NCI-H460 (cell line): ENCODE data around the gene TRIM3. TPM values are rescaled to one million over a fixed set of nuclear protein-coding genes. Genes with fewer than 3 reads are reported as not detected.
"Not testable (repeated sequence)": the region's sequence is repeated elsewhere in the genome, so short reads cannot be mapped to it uniquely, and the experiment has no call there.

Experiments used
- DNase-seq: peaks from one replicate; pipeline ENCODE4 v3.0.0-alpha.2; 2016; ENCODE audit warnings: low read depth; ENCODE audit errors: extremely low read depth
- polyA plus RNA-seq: library from polyadenylated mRNA; depleted of rRNA; stranded (reverse); fragments of >200 nt; gene quantifications from 2 replicates; pipeline ENCODE4 v1.2.3, GENCODE V29; 2014; cell fraction: nucleus; rRNA removed
- total RNA-seq: library from RNA; depleted of rRNA; stranded (reverse); fragments of >200 nt; shearing (Covaris generic); gene quantifications from 2 replicates; pipeline ENCODE4 v1.2.3, GENCODE V29; 2014; rRNA removed

The TRIM3 gene
- 3.3 and 5.0 TPM in 2 replicates for total RNA-seq
- polyA plus RNA-seq = 23.1 and 34.3 TPM in 2 replicates

DNA sequence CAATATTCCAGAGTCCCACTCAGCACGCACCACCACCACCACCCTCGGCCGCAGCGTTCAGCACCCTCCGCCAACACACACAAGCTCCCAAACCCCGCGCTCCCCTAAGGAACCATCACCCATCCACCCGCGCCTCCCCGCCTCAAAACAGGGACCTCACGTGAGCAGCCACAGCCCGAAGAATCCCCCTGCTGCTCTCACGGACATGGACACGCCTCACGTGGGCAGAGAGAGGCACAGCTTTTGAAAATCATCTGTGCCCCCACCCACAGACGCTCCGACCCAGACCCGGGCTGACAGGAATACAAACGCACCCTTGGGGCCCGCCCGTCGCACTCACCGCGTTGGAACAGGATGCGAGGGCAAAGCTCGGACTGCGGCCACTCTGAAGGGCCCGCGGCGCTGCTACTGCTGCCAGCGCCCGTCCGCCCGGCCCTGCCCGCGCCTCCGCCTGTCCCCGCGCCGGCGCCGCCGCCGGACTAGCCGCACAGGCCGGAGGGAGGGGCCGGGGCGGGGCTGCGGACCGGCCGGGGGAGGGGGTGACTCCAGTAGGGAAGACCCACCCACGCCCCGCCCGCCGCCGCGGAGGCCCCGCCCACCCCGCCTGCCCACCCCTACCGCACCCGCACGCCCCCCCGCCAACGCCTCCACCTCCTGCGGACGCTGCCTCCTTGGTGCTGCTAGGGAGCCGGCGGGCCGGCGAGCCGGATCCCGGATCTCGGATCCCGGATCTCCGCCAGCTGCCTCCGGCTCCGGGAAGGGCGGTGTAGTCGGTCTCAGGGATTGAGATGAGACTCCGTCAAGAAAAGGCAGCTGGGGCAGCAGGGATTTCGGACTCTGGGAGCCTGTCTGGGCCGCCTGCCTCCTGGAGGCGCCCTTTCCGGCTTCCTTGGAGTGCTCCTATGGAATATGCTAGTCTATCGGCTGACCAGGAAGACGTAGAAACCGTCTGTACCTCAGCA, at the start of gene TRIM3:
TSS of gene TRIM3 (minus strand) at position 491 of the 962 bp plus-strand sequence. CDS start 8,246 bp downstream, outside the sequence.
- DNase-seq = peak; percentile 71

DNA sequence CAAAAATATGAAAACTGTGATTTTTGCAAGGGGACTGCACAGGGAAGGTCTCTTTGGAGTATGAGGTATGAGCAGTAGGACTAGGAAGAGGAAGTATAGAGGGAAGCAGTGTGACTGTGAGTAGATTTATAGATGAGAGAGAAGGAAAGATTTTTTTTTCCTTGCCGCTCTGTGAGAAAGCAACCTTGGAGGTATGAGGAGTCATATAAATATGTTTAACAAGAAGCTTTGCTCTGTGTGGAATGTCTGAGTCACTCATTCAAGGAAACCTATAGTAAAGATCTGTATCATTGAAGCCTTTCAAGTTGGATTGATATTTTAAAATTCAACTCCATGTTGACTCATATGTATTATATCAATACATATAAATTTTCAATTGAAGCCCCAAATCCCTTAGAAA, 49.5 kb upstream of the TRIM3 start:
- DNase-seq = no peak

DNA sequence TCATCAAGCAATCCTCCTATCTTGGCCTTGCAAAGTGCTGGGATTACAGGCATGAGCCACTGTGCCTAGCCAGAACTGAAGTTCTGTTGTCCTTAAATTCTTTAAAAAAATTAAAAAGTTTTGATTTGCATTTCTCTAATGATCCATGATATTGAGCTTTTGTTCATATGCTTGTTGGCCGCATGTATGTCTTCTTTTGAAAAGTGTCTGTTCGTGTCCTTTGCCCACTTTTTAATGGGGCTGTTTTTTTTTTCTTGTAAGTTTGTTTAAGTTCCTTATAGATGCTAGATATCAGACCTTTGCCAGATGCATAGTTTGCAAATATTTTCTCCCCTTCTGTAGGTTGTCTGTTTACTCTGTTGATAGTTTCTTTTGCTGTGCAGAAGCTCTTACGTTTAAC, 48.2 kb upstream of the TRIM3 start:
- not testable (repeated sequence) for DNase-seq

DNA sequence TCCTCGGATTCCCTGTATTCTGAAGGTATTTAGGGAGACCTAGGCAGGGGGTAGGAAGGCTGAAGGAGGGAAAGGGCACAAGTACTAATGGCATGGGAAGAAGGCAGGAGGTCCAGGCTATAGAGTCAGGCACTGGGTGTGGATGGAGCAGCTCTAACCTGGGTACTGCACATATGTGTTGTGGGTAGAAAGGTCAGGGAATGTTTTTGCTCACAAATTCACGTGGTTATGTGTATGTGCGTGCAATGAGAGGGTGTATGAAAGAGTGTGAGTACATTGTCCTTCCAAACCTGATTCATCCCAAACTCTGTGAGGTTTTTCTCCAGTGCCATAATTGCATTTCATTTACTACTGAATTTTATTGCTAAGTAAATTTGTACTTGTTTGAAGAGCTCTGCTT, 46.5 kb upstream of the TRIM3 start:
- no peak for DNase-seq

DNA sequence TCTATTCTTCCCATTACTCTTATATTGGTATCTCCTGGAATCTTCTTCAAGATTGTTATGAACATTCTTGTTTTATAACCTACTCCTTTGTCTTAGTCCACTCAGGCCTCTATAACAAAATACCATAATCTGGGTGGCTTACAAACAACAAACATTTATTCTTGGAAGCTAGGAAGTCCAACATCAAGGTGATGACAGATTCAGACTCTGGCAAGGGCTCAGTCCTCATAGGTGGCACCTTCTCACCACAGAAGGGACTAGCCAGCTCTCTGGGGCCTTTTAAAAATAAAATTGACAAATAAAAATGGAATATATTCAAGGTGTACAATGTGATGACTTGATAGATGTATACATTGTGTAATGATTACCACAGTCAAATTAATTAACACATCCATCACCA, 43.1 kb upstream of the TRIM3 start:
- DNase-seq = no peak

DNA sequence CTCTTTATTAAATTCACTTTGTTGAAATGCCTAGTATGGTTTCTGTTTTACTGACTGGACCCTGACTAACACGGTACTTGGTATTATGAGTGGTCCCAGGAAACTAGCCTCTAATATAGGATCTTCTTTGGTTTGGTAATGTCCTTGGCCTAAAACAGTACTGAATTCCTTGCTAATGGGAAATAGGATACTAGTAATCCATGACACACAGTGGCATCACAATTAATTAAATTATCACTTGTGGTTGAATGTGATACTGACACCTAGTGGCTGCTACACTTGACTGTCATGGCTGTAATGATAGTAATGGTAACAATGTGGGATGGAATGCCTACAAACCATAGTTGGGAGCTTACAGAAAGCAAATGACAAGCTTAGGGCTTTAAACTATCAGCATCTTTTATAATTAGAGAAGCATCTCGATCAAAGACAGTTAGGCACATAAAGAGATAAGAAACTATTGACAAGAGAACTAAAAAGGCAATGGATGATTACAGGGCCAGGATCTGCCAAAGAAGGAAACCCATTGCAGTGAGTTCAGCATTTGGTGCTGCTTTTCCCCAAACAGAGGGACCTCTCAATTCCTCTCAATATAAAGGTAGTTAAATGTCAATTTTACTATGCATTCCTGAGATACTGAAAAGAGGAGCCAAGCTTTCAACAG, 32.0 kb upstream of the TRIM3 start:
- peak; percentile 26 for DNase-seq

DNA sequence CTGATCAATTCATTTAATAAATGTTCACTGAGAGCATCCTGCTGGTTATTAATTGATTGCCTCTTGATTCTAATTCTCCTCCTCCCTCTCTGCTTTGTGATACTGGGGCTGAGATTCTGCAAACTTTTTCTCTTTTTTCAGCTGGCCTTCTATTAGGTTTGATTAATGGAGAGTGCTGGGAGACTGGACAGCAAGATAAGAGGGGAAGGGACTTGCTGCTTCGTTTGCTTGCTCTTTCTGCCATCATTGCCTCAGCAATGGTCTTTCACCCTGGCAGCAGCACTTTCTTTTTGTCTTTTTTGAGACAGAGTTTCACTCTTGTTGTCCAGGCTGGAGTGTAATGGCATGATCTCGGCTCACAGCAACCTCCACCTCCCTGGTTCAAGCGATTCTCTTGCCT, 30.4 kb upstream of the TRIM3 start:
- no peak for DNase-seq

DNA sequence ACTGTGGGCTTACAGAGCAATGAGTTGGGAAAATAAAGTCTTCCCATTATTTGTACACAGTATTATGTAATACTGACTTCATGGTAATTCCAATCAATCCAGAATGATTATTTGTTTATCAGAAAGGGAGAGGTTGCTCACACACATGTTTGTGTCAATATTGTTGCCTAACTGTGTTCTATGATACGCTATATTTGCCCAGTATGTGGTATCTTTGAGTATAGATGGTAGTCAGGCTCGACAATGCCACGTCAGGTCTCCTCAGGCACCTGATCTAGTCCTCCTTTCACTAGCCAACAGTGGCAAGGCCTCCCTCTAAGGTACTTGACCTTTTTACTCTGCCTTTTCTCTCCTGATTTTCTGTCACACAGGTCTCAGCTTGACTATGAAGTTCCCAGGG, 28.6 kb upstream of the TRIM3 start:
- no peak for DNase-seq

DNA sequence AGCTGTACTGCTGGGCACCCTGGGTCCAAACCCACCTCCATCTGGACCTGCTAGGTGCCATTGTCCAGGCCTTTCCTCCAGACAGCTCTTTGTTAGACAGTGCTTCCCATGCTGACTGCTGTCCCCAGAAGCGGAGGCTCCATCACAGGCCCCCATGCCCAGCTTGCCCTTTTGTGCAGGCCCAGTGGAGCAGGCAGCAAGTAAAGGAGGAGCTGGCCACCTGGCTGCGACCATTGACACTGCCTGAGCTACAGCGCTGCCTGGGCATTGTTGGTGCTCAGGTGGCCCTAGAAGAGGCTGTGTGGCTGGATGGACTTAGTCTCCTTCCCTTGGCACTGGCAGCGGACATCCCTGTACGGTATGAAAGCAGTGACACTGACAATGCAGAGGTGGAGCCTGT, 24.8 kb upstream of the TRIM3 start:
- no peak for DNase-seq

DNA sequence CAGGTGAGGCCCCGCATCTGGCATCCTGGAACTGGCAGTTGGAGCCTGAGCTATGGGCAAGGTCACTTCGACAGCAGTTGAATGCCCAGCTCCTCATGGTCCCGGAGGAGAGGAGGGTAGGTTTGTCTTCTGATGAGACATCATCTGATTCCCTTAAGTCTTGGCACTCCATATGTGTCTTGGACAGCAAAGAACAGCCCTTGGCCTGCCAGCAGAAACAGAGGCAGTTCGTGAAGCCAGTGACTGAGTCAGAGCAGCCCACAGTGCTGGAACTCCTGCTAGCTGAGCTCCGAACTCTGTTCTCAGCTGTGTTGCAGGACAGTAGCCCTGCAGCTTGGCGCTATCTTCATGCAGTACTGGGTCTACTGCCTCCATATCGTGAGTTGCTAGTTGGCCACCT, 24.4 kb upstream of the TRIM3 start:
- no peak for DNase-seq

DNA sequence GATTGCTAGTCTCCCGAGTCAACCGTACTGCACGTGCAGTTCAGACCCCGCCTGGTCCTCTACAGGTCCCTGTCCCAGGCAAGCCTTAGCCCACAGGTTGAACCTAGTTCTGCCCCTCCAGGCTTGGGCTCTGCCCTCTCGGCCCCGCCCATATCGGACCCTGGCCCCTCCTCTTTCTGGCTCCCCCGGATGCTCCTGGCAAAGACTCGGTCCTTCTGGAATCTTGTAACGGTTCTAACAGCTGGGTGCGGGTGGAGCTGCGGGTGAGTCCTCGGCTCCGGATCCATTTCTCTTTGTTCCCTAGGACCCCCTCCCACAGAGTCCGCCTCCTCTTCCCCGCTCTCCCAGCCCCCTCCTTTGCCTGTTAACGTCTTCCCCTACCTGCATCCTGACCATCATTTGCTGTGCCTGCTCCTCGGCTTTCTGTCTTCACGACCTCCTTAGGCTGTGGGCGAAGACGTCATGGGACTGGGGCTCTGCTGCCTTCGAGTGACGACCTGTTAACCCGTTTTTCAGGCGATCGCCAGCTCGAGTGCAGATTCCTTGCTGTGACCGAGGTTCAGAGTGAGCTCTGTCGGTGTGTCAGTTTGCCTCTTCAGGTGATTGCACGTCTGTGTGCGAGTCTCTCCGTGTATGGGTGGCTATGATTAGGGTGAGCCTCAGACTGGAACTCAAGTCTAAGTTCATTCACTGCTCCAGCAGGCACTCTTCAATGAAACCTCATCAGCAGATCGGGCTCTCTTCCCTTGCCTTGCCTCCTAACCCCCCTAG, 23.5 kb upstream of the TRIM3 start, which contains the start of gene DNHD1:
TSS of gene DNHD1 (plus strand) at position 212 of the 771 bp plus-strand sequence. CDS start 936 bp downstream, outside the sequence.
- DNase-seq = no peak

DNA sequence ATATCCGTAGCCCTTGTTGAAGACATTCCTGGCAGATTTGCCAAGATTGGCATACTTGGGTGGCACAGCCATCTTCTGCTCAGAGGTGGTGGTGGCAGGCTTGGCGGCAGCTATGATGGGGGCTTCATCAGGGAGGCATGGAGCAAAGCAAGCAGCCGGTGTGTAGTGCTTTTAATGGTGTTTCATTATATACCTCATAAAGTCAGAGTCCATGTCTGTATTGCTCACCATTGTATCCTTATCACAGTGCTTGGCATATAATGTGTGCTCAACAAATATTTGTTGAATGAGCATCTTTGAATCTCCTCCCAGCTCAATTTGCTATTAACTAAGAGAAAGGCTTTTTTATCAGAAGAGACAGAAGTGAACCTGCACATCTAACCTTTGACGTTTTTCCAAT, 15.6 kb upstream of the TRIM3 start:
- DNase-seq = no peak

DNA sequence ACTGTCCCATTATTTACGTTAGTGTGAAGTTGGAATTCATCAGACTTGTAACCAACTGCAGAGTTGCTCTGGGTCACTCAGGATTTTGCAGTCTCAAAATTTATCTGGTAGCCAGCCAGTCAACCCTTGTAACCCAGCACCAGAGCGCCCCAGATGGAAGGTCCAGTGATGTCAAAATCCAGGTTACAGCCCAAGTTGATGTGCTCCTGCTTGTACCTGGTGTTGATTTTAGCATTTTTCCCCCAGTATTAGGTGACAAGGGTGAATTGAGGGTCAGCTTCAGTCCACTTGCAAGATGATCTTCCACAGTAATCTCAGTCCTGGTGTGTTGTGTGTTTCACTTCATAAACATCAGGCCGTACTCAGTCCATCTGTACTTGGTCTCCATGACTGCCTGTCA, 15.1 kb upstream of the TRIM3 start:
- no peak for DNase-seq

DNA sequence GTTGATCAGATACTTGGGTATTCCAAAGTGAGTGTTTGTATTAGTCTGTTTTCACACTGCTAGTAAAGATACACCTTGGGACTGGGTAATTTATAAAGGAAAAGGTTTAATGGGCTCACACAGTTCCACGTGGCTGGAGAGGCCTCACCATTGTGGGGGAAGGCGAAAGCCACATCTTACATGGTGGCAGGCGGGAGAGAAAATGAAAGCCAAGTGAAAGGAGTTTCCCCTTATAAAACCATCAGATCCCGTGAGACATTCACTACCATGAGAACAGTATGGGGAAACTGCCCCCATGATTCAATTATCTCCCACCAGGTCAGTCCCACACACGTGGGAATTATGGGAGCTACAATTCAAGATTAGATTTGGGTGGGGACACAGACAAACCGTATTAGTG, 14.6 kb upstream of the TRIM3 start:
- no peak for DNase-seq

DNA sequence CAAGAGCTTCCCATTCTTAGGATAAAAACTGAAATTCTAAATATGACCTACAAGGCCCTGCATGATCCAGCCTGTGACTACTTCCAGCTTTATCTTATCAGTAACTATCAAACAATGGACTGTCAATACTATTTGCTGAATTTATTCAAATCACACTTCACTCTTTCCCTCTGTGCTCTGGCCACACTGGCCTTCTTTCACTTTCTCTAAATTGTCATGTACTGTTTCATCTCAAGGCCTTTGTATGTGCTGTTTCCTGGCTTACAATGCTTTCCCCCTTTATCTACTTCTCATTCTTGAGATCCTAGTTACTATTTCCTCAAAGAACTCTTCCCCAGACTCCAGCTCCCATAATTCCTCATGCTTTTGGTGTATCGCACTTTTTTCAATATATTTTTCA, 13.2 kb upstream of the TRIM3 start:
- DNase-seq = no peak

DNA sequence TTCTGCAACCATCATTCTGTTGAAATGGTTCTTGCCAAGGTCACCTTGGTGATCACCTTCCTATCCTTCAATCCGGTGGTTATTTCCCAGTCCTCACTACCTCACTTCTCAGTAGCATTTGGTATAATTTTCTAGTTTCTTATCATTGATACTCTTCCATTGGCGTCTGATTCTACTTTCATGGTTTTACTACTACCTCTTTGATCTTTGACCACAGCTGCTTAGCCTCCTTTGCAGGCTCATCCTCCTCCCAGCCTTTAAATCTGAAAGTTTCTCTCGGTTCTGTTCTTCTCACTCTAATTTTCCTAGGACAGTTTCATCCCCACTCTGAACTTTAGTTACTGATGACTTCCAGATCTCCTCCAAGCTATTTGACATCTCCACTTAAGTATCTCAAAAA, 12.5 kb upstream of the TRIM3 start:
- no peak for DNase-seq

DNA sequence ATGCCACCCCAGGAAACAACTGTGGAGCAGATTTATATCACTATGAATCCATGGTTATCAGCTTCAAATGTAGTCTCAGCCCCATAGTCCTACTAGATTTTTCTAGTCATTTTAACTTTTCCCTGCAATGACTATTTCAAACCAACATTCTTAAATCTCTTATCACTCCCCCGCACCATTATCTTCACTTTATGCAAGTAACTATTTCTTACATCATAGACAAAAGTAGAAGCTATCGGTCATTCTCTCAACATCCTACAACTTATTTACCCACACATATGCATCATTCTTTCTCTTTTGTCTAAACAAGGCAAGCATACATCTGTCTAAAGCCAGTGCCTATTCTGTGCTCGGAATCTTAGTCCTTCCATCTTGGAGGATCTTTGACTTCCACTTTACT, 11.9 kb upstream of the TRIM3 start:
- no peak for DNase-seq

DNA sequence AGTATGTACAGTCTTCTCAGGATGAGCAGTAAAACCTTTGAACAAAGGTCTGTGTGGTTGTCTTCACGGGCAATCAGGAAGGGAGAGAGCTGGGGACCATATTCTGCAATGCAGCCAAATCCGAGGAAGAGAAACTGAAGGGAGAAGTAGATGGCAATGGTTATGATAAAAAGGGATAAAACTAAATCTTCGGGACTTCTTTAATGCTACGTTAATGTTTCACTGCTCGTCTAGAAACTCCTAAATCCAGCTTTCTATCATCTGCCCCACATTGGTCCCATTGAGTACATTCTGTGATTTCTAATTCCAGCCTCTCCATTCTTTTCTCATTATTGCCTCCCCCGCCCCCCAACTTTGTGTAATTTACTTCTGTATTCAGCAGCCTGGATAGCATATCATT, 9.3 kb upstream of the TRIM3 start:
- DNase-seq = no peak

DNA sequence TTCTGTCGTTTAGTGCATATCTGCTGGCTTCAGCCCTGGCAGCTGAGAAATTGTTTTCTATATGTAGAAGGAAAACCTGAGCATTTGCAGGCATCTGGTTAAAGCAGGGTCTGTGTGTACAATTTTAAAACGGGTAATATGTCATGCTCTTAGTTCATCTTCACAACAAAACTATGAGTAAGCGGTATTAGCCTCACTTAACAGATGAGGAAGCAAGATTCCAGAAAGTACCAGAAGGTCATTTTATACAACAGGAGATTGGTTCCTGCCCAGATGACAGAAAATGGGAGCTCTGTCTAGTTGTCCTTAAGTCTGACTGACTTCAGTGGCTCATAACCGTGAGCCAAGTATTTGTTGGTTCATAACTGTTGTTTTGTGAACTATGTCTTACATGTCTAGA, 8.7 kb upstream of the TRIM3 start:
- DNase-seq = no peak

DNA sequence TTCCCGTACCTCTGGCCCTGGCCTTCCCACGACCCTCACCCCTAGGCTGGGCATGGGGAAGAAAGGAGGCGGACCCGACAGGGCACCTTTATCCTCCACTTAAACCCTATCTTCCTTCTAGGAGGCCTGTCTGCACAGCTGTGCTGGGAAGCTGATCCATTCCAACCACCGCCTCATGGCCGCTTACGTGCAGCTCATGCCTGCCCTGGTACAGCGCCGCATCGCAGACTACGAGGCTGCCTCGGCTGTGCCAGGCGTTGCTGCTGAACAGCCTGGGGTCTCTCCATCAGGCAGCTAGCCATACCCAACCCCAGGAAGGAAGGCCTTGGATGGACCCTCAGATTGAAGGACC, 8.2 kb upstream of the TRIM3 start:
- DNase-seq = no peak
